Ecto neural progenitor cell (in vitro differentiated cells): Measurements from ENCODE around the gene GLIS2.
A peak's percentile ranks its signal among the peaks of the same experiment; 100 is the strongest.

Experiments
- DNase-seq: peaks from one replicate; pipeline ENCODE4 v3.0.0-alpha.2; 2018; ENCODE audit warnings: low spot score

The GLIS2 gene

DNA sequence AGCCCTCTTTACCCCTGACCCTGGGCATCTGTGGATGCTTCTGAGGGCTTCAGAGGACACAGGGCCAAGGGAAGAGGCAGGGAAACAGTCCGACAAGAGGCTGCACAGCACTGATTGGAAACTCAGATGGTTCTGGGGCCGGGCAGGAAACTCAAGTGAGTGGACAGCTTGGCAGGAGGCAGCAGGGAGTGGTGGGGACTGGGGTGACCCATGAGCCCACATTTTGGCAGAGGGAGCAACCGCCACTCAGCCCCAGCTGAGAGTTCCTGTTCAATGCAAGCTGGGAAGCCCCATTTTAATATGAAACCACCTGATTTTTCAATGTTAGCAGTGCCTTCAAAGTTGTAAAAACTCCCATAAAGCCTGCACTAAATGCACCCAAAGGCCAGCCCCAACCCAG, 54.3 kb downstream of the GLIS2 start:
- DNase-seq, result no peak

DNA sequence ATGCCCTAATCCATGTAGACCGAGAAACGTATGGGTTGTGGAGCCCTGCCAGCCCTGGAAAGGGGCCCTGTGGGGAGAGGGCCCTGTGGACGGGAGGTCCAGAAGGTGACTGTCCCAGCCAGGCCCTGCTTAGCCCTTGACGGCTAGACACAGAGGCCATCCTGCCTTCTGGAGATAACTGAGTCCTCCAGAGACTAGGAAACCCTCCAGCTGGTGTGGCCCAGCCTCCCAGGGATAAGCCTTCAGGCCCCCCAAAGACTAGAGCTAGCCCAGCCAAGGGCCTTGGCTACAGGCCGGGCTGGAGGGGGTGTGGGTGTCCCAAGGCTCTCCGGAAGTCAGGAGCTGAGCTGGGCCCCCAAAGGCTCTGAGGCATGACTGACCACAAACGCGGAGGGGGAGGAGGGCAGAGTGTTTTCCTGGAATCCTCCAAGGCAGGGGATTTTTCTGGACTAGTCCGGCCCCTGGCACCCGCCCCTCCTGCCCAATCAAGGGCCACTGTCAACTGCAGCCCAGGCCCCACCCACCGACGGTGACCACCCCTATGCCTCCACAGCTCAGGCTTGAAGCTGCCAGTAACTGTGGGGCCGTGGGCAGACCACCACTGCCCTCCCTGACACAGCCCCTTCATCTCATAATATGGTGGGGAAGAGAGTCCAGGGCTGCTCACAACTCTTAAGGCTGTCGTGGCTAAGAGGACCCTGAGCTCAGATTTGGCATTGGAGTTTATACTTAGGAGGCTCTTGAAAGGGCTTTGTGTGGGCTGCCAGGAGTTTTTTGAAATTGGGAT, 54.9 kb downstream of the GLIS2 start:
- DNase-seq, result no peak

DNA sequence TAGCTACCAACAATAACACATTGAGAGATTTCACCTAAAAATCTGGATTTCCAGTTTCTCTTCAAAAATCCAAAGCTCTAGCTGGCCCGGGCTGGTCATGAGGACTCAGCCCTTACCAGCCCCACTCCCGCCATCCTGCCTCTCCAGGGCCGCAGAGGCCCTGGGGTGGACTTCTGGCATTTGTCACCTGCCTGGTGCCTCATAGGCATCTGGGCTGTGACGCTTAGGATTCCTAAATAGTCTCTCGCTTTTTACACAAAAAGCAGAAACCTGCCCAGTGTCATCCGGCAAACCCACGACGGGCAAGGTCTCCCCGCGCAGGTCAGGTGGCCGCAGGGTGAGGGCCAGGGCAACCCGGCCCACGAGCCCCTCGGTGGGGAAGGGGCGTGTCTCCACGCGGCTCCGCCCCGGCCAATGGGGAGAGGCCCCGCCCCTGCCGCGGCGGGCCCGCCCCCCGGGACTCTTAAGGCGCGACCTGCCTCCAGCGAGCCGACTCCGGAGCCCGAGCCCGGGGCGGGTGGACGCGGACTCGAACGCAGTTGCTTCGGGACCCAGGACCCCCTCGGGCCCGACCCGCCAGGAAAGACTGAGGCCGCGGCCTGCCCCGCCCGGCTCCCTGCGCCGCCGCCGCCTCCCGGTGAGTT, 55.6 kb downstream of the GLIS2 start, which contains the start of gene VASN:
Gene VASN, plus strand, starts transcription at position 492 of the 644 bp plus-strand sequence. CDS start 9,030 bp downstream, outside the sequence.
- DNase-seq, result peak; percentile 90

DNA sequence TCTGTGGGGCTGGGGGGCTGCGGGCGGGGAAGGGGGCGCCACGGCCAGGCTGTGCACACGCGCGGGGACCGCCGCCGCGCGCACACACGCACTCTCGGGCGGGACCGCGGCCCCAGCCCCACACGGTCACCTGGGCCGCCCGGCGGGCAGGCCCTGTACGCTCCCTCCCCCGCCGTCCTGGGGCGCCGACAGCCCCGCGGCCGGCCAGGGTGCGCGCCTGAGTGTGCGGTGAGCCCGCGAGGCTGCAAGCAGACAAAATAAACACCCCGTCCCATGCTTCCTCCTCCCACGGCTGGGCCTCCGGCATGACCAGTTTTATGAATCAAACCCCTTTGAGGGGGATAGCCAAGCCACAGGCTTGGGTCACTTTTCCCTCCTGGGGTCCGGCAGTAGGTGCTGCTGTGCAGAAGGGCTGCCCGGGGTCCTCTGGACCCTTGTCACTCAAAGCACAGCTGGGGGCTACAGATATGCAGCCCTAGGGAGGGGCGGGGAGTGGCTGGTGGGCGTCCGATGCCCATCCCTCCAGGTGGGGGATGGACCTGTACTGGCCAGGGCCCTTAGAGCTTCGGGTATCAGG, 56.2 kb downstream of the GLIS2 start:
- no peak for DNase-seq

DNA sequence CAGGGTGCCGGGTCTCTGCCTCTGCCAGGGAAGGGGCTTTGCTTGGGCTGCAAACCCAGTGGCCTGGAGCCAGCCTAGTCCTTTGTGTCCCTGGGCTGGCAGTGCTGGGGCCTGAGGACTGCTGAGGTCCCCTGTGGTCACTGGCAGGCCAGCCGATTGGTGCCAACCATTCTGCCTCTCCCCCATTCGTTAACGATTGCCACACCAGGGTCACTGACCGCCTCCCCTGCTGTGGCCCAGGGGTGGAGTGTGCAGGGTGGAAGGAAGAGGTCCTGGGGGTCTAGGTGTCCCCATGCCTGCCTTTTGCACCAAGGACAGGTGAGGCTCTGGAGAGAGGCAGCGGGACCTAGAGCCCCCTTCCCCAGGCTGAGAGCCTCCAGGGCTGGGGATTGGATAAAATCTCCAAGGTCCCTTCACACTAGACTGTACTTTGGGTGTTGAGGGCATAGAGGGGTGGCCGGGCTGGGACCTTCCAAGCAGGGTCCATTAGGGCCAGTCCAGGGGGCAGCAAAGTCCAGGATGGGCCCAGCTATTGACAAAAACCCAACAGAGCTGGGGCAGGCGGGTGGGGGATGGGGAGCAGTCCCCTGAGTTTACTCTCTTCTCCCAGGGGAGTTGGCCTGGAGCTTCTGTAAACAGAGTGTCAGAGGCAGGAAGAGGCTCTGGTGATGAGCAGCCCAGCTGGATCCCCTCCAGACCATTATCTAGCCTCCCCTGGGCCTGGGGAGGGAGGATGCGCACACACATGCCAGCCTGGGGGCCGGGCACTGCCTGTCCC, 56.9 kb downstream of the GLIS2 start:
- no peak for DNase-seq

DNA sequence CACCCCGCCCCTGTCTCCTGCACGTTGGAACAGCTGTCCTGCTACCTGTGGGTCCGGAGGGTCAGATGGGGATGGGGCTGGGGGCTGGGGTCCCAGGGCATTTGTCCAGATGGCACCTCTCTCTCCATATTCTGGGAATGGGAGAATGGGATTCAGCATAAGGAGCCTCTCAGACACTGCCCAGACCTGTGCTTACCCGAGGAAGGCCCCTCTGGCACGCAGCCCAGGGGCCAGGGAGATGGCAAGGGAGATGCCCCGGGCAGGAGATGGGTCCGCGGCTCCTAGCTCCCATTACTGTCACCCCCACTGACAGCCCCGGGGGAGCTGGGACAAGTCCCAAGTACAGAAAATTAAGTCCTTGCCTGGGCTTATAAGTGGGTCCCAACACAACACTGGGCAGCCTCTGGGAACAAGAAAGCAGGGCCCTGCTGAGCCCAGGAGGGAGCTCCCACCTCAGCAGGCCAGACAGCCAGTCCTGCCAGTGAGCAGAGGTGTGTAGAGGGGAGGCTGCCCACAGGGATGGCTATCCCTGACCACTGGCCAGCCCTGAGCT, 57.6 kb downstream of the GLIS2 start:
- no peak for DNase-seq

DNA sequence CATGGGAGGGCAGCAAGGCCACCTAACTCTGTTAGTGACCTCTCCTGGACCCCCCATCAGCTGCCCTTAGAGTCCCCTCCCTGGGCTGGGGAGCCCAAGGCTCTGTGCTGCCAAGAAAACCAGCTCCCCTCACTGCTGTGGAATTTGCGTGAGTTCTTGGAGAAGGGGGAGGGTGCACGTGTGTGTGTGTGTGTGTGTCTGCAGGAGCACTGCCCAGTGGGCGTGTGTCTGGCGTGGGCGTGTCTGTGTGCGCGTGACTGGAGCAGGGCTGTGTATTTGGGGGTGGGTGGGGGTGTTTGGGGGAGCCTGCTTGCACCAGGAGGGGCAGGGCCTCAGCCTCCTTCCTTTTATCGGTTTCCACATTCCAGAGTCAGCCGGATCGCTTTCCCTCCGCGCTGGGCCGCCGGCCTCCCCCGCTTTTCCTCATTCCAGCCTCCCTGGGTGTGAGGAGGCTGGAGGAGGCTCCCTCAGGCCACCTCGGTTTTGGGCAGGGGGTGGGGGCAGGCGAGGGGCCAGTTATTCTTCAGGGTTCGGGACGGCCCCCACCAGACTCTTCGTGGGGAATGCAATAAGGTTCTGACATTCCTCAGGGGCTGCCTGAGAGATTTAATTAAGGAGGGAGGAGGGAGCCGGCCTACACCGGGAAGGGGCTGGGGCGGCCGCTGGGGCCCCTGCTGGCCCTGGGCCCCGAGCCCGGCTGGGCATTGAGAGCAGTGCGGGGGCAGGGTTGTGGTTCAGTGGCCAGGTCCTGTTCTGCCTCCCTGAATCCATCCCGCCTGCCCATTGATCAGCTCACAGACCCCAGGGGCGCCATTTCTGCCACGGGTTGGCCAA, 58.3 kb downstream of the GLIS2 start:
- DNase-seq, result peak; percentile 78

DNA sequence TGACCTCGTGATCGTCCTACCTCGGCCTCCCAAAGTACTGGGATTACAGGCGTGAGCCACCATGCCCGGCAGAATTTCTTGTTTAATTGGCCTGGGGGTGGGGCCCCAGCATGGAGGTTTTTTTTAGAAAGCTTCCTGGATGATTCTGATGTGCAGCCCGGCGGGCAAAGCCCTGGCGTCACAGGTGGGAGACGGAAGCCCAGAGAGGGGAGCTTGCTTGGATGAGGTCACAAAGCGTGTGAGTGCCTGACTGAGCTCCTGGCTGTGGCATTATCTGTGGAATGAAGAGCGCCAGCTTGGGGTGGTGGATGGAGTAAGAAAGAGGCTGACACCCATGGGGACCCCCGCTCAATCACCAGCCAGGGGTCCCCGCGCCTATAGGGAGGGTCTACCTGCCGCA, 59.9 kb downstream of the GLIS2 start:
- DNase-seq, result no peak

DNA sequence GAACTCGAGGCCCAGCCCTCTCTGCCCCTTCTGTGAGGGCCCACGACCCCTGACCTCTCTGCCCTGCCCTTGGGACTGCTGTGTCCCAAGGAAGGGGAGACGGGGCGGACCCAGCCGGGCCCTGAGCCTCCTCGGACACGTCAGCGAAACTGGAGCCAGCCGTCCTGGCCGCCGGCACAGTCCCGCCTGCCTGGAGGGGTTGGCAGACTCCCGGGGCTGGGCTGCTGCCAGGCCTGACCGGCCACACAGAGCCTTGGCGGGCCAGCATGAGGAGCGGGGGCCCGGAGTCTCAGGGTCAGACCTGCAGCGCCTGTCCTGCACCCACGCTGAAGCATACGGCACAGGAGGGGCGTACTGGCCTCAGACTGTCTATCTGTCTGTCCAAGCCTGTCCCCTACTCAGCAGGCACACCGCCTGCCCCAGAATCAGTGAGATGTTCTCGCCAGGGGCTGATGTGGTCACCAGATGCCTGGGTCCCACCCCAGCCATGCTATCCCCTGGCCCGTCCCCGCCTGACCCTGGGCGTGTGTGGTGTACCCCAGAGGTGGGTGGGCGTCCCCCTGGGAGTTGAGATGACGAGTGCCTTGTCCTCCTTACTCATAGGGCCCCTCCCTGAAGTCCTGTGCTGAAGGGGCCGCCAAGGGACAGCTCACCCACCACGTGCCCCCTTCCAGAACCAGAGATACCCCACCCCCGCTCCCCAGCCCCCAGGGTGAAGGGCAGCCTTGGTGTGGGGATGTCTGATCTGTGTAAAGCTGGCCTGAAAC, 60.4 kb downstream of the GLIS2 start:
- DNase-seq, result no peak

DNA sequence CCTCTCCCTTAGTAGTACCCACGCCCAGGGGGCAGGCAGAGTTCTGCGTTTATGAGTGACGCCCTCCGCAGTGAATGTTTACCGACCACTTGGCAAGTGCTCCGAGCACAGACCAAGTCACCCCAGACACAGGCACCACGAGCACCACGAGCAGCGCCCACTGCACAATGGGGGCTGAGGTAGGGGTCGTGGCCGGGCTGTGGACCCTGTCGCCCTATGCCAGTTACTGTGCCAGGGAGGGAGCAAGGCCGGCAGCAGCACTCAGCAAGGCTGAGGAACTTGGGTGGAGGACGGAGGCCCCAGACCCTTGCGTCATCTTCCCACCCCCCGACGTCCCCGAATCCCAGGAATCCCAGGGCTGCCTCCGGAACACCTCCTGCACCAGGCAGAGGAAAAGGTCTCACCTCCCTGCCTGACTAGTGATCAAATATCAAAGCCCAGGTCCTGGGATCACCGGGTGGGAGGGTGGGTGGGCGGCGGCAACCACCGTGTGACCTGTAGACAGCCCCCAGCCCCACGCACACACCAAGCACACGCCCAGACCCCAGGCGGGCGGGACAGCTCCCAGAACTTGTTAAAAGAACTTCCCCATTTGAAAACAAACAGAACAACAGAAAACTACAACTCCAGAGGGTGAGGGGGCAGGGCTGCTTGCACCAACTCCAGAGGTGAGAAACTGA, 61.2 kb downstream of the GLIS2 start:
- no peak for DNase-seq

DNA sequence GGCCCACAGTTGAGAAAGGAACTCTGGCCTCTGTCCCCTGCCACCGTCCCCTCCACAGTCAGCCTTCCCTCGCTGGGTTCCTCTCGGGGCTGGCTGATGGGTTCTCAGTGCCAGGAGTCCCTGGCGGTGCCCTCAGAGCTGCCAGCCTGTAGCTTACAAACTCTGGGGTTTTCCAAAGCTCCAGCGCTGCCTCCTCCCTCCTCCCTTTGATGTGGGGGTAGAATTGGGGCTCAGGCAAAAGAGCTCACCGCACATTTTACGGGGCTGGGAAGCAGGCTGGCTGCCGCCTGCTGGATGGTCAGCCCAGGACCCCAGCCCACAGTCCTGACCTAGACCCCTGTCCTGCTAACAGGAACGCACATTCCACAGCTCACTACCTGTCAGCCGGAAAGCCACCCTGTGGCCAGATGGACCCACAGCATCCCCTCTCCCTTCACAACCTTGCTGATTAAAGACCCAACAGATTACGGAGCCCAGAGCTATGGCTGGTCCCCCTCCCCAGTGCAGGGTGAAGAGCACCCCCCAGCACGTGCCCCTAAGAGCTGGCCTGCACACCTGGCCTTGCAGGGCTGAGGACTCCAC, 61.8 kb downstream of the GLIS2 start:
- DNase-seq, result no peak

DNA sequence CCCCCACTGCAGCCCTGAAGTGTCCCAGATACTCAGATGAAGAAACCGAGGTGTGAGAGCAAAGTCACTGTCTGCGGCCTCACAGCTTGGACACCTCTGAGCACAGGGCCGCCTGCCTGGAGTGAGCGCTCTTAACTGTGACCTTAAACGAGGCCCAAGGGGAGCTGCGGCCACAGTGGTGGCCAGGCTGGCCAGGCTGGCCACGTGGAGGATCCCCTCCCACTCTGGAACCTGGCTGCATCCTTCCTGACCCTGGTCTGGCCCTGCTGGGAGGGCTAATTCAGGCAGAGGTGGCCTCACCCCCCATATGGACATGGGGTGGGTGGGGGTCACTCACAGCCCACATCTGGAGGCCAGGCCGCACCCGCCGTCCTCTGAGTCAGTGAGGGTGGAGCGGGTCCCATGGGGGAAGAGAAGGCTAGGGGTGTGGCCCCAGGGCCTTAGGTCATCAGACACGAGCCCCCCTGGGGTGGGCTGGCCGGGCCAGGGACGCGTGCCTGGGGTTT, 62.3 kb downstream of the GLIS2 start:
- no peak for DNase-seq

DNA sequence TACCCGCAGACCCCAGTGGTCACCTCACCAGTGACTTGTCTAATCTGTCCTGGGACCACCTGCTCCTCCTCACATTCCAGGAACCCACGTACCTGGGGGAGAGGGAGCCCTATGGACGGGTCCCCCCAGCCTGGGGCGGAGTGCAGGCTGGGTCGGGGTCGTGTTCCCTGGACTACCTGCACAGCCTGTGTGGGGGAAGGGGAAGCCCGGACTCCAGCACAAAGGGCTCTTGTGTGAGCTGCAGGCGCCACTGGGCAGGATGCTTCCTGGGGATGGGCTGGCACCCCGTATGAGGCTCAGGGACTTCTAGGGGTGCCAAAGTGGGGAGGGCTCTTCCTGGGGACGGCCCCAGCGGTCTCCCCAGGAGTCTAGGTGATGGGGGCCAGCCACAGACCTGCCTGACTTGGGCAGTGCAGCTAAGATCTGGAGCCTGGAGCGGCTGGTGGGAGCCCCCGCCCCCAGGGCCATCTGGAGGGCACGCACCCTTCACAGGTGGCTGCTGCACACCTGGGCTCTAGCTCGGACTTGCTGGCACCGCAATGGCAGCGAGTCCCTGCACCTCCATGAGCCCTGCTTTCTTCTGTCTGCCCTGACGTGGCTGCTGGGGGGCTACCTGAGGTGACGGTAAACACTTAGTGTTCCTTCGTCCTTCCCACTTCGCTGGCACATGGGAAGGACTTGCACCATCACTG, 63.3 kb downstream of the GLIS2 start:
- DNase-seq, result no peak

DNA sequence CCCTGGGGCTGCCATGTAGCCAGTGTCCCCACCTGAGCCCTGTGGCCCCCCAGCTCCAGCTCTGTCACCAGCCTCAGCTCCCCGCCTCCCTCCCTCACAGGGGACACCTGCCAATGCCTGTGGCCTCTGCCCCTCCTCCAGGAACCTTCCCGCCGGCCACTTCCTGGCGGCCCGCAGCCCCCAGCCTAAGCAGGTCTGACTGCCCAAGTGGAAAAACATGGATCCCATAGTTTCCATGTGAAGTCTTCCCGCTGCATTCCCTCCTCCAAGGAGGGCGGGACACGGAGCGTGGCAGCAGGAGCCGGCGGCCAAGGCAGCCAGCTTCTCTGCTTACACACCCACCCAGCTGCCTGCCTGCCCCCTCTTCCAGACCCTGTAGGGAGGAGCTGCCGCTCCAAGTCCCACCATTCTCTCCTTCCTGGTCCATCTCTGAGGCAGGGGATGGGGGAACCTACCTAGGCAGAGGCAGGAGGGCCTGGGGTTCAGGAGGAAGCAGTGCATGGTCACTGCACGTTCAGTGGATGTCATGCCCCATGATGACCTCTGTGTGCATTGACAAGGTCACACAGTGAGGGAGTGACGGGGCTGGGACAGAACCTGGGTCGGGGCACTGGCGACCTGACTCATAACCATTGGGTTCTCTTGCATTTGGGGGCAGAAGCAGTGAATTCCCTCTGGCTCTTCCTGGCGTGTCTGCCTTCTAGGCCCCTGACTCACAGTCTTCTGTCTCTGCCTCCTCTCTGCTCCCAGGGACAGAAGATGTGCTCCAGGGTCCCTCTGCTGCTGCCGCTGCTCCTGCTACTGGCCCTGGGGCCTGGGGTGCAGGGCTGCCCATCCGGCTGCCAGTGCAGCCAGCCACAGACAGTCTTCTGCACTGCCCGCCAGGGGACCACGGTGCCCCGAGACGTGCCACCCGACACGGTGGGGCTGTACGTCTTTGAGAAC, 64.5 kb downstream of the GLIS2 start:
- no peak for DNase-seq

DNA sequence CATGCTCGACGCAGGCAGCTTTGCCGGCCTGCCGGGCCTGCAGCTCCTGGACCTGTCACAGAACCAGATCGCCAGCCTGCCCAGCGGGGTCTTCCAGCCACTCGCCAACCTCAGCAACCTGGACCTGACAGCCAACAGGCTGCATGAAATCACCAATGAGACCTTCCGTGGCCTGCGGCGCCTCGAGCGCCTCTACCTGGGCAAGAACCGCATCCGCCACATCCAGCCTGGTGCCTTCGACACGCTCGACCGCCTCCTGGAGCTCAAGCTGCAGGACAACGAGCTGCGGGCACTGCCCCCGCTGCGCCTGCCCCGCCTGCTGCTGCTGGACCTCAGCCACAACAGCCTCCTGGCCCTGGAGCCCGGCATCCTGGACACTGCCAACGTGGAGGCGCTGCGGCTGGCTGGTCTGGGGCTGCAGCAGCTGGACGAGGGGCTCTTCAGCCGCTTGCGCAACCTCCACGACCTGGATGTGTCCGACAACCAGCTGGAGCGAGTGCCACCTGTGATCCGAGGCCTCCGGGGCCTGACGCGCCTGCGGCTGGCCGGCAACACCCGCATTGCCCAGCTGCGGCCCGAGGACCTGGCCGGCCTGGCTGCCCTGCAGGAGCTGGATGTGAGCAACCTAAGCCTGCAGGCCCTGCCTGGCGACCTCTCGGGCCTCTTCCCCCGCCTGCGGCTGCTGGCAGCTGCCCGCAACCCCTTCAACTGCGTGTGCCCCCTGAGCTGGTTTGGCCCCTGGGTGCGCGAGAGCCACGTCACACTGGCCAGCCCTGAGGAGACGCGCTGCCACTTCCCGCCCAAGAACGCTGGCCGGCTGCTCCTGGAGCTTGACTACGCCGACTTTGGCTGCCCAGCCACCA, 65.4 kb downstream of the GLIS2 start:
- no peak for DNase-seq

DNA sequence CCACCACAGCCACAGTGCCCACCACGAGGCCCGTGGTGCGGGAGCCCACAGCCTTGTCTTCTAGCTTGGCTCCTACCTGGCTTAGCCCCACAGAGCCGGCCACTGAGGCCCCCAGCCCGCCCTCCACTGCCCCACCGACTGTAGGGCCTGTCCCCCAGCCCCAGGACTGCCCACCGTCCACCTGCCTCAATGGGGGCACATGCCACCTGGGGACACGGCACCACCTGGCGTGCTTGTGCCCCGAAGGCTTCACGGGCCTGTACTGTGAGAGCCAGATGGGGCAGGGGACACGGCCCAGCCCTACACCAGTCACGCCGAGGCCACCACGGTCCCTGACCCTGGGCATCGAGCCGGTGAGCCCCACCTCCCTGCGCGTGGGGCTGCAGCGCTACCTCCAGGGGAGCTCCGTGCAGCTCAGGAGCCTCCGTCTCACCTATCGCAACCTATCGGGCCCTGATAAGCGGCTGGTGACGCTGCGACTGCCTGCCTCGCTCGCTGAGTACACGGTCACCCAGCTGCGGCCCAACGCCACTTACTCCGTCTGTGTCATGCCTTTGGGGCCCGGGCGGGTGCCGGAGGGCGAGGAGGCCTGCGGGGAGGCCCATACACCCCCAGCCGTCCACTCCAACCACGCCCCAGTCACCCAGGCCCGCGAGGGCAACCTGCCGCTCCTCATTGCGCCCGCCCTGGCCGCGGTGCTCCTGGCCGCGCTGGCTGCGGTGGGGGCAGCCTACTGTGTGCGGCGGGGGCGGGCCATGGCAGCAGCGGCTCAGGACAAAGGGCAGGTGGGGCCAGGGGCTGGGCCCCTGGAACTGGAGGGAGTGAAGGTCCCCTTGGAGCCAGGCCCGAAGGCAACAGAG, 66.3 kb downstream of the GLIS2 start:
- no peak for DNase-seq
